HG03175 (cell line): ENCODE data around the gene ZNF664.

Experiments used
- ATAC-seq: cut with Tn5 transposase; IDR thresholded peaks from one replicate; pipeline ENCODE4 v1.9.1; 2021; ENCODE audit warnings: mild to moderate bottlenecking, moderate library complexity; ENCODE audit not compliant: unreplicated experiment

ZNF664 gene

DNA sequence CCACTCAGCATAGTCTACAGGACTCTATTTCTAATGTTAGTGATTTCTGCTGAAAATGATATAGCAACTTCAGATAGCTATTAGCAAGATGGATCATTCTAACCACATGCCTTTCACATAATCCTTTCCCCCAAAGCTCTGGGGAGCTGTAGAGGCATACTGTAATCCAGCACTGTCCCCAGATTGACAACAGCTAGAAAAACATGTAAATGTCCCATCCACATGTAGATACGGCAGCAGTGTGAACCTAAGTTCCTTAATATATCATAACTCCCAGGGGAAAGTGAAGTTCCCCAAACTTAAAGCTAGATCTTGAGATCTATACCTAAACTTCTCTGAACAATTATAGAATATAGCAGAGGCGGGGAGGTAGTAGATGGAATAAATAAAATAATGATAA is 14.0 kb downstream of the ZNF664 start:
- no peak for ATAC-seq

GRCh38 chr12:123989168-123989567 is 16.2 kb downstream of the ZNF664 start:
- ATAC-seq = no peak

- no peak for ATAC-seq
These were observed 16.7 kb downstream of the ZNF664 start for GRCh38 chr12:123989753-123990152.

GRCh38 chr12:123990511-123990910 is 17.5 kb downstream of the ZNF664 start:
- ATAC-seq = no peak

DNA sequence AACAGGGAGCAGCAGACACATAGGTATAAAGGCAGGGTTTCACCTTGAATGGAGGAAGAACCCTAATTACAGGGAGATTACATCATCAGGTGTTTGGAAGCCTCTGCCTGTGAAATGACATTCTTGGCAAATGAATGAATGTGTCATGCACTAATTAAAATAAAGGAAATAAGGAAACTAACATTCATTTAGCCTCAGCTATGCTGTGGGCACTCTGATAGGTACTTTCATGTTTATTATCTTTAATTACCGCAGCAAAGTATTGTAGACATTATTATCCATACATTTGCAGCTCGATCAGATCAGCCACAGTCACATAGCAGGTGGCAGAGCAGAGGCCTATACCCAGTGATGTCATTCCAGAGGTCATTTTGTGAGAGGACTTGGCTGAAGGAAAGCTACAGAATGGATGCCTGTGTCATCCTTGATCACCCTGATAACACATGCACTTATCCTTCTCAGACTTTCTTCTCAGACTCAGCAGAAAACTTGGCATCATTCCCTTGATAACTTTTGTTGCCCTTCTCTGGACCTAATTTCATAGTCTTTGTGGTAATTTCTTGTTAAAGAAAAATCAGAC is 18.4 kb downstream of the ZNF664 start:
- no peak for ATAC-seq

DNA sequence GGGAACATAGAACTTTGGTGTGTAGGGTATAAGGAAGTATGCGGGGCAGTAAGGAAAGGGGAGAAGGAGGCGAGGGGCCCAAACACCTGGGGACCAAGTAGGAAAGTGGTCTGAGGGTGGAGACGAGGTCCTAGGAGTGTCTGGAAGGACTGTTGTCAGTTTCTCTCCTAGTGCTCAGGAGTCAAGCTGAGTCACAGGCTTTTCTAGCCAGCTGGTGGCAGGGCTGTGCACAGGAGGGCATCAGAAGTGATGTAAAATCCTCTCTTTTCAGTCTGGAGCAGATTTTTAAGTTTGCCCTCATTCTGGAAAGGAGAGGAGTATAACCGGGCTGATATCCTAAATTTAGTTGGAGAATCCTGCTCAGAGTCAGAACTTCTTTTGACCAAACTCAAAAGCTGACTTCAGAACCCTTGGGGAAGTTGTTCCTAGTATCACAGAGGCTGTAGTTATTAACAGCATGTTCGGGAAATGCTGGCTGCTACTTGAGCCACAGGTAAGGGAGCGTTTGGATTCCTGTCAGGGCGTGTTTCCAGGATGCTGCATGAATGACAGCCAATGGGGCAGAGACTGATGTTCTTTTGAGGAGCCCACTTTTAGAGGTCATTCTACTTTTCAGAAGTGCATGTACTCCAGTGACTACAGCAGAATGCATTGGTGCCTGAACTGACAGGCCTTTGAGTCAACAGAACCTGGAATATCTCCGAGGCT is 19.3 kb downstream of the ZNF664 start:
- no peak for ATAC-seq

DNA sequence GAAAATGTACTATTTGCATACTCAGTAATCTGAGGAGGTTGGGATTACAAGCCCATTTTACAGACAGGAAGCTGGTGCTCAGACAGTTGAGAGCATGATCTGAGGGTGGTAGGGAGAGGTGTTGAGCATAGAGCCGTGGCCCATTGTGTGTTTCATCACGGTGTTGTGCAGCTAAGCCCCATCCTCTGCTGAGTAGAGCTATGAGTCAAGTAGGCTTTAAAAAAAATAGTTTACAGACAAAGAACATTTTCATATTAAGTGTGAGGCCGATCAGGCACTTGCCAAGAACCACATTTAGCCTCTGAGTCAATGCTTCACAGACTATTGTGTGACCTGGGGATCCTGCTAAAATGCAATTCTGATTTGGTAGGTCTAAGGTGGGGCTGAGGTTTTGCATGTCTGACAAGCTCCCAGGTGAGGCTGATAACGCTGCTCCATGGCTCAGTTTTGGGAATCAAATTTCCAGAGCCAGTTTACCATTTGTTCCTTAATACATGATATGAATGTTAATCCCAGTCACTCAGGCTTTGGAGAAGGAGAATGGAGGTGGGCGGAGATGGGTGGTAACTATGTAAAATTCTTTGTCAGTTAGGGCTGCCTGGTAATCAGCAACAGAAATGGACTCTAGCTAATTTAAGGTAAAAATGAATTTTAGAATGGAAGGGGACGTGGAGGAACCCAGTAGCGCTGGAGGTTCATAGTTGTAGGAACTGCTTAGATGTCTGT is 22.2 kb downstream of the ZNF664 start:
- ATAC-seq = no peak

- ATAC-seq = no peak
These were observed 23.6 kb downstream of the ZNF664 start for GRCh38 chr12:123996581-123996980.

DNA sequence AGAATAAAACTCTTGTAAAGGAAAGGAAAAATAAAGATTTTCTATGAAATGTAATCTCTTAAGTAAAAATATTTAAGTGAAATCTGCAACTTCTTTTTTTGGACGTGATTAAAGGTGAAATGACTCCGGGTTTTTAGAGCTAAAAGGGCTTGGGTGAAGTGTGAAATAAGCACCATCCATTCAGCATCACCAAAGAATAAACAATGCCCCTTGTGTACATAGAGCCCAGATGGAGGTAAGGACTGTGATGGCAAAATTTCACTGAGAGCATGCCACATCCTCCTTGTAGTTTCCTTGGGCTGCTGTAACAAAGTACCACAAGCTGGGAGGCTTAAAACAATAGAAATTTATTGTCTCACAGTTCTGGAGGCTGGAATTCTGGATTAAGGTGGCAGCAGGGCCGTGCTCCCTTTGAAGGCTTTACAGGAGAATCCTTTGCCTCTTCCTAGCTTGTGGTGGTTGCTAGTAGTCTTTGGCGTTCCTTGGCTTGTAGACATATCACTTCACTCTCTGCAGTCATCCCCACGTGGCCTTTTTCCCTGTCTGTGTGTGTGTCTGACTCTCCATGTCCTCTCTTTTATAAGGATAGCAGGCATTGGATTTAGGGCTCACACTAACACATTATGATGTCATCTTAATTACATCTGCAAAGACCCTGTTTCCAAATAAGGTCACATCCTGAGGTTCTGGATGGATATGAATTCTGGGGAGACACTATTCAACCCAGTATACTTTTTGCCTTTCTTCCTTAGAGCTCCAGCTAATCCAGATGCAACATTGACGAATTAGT is 24.2 kb downstream of the ZNF664 start:
- ATAC-seq = no peak

DNA sequence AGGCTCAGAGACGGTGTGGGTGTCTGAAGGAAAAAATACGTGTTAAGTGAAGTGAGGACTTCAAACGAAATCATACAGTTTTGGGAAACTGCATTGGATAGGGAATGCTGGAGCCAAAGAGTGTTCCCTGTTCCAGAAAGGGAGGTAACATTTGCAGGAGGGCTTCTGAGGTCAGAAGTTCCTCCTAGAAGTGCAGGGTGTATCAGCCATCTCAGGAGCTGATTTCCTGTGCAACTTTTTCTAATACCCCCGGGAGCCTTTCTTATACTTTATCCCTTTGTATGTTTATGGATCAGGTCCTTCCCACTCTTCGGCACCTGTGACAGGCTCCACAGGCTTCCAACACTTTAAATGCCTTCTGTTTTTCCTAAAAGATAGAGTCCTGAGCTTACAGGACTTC is 24.9 kb downstream of the ZNF664 start:
- no peak for ATAC-seq

DNA sequence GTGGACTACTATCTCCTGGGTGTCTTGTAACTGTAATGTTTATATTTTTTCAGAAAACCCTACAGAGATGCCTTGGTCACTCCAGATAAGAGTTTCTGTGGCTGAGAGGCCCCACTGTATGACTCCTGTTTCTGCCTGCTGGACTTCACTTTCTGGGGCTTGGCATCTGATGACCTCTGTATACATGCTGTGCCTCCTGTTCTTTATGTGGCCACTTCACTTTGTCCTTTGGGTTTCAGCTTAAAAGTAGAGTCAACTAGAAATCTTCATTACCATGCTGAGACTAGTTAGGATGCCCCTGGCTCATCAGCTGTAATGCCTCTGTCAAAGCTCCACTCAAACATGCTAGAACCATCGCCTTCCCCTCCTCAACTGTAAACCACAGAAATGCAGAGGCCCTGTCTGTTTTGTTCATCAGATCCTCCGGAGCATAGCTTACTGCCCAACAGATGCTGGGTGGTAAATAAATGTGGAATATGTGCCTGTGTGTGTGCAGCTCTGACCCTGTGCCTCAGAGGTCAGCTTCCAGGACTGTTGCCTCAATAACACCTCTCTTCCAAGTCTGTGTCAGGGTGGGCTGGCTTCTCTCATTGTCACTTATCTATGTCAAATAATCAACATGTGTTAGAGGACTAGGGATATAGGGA is 25.5 kb downstream of the ZNF664 start:
- ATAC-seq = no peak

DNA sequence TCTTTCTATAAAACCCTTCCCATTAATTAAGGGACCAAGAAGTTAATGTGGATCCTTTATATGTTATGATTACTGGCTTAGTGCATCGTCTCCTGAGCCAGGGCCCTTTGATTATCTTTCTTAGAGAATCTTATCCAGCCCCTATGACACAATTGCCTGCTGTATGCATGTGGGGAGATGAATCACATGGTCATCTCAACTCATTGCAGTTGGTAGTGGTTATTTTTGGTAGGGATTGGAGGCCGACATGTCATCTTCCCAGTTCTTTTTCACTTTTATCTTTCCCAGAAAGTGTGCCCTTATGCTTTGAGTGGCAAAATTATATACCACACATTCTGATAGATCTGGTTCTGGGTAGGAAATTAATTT is 26.0 kb downstream of the ZNF664 start:
- ATAC-seq = no peak

GRCh38 chr12:124000111-124000510 is 27.1 kb downstream of the ZNF664 start:
- ATAC-seq = no peak

DNA sequence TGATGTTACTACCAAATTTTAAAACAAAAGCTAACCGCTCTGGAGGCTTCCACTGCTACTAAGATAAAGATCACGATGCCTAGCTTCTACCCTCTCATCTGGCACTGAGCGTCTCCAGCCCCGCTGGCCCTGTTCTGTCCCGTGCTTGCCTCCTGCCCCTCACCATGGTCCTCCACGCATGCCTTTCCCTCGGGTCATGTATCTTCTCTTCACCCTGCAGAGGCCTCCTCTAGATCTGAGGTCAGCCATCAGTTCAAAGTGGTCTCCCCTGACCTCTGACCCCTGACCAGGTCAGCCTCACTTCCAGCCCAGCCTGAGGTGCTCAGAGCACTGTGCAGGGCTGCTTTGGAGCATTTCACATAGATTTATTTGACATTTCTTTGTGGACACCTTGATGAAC is 28.3 kb downstream of the ZNF664 start:
- ATAC-seq = no peak

DNA sequence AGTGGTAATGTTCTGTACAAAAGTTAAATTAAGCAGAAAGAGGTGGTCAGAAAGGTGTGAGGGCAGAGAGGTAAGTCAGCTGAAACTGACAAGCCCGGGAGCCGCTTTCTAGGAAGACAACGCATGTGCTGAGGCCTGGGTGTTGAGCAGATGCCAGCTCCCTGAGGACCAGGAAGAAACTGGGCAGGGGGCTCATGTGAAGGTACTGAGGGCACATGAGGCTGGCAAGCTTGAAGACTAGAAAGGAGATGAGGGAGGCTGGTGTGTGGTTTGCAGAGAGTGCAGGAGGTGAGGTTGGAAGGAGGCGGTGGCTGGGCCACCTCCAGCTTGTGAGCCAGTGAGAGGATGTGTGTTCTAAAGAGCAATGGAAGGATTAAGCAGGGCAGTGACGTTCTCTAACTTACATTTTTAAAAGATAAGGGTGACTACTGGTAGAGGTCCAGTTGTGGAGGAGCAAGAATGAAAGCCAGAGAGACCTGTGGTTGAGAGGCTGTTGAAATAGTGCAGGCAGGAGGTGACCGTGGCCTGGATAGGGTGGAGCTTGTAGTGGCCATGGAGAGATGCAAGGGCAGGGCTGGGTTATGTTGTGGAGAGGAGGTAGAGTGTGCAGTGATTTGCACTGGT is 29.1 kb downstream of the ZNF664 start:
- no peak for ATAC-seq

DNA sequence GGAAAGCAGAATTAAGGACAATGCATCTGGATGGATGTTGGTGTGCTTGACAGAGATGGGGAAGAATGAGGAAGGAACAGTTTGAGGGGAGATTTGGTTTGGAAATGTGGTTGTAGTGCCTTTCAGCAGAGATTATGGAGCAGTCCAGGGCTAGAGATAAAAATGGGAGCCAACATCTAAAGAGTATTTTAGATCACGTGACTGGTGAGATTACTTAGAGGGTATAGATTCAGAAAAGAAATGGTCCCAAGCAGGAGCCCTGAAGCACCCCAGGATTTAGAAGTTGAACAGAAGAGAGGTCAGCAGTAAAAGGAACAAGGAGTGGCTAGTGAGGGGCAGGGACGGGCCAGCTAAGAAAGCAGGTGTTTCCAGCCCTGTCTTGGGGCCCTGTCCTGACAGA is 29.6 kb downstream of the ZNF664 start:
- no peak for ATAC-seq

DNA sequence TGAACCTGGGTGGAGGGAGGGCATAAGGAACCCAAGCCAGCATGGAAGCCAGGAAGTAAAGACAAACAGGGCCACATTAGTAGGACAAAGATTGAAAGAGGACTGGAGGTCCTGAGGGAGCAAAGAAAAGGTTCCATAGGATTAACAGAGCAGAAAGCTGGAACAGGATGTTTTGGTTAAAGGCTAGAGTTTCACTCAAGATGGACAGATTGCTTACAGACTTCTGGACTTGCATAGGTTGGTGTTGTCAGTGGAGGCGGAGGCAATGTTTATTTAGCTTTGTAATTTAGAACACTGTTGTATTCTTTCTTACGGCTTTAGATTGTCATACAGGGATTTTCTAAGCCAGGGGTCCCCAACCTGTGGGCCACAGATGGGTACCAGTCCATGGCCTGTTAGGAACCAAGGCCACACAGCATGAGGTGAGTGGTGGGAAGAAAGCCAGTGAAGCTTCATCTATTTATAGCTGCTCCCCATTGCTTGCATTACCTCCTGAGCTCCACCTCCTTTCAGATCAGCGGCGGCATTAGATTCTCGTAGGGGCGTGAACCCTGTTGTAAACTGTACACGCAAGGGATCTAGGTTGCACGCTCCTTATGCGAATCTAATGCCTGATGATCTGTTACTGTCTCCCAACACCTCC is 31.3 kb downstream of the ZNF664 start:
- ATAC-seq = no peak

GRCh38 chr12:124006085-124006845 is 33.2 kb downstream of the ZNF664 start:
- no peak for ATAC-seq
